GM12874 (cell line): Measurements from ENCODE around the gene PBRM1.

ENCODE experiments used
- TF ChIP-seq, protein P1 (sequence below): IDR thresholded peaks from 2 replicates; pipeline ENCODE4 v1.5.1; 2011; ENCODE audit warnings: low read depth, mild to moderate bottlenecking, control low read depth, low read length, moderate library complexity; ENCODE audit not compliant: insufficient read depth

Gene PBRM1

DNA sequence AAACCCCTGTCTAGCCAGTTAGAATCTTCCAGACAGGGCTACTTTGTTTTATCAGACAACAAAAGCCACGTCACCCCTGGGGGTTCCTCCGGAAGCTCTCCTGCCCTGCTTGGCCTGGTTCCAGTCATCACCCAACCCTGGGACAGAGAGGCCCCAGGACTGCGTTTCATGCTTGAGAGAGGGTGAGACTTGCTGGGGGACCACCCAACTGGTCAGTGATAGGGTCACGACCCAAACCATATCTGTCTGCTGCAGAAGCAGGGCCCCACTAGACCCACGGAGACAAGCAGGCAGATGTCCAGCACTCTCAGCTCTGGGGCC is 153.2 kb downstream of the PBRM1 start:
- TF ChIP-seq, protein P1, sequence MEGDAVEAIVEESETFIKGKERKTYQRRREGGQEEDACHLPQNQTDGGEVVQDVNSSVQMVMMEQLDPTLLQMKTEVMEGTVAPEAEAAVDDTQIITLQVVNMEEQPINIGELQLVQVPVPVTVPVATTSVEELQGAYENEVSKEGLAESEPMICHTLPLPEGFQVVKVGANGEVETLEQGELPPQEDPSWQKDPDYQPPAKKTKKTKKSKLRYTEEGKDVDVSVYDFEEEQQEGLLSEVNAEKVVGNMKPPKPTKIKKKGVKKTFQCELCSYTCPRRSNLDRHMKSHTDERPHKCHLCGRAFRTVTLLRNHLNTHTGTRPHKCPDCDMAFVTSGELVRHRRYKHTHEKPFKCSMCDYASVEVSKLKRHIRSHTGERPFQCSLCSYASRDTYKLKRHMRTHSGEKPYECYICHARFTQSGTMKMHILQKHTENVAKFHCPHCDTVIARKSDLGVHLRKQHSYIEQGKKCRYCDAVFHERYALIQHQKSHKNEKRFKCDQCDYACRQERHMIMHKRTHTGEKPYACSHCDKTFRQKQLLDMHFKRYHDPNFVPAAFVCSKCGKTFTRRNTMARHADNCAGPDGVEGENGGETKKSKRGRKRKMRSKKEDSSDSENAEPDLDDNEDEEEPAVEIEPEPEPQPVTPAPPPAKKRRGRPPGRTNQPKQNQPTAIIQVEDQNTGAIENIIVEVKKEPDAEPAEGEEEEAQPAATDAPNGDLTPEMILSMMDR = no peak

DNA sequence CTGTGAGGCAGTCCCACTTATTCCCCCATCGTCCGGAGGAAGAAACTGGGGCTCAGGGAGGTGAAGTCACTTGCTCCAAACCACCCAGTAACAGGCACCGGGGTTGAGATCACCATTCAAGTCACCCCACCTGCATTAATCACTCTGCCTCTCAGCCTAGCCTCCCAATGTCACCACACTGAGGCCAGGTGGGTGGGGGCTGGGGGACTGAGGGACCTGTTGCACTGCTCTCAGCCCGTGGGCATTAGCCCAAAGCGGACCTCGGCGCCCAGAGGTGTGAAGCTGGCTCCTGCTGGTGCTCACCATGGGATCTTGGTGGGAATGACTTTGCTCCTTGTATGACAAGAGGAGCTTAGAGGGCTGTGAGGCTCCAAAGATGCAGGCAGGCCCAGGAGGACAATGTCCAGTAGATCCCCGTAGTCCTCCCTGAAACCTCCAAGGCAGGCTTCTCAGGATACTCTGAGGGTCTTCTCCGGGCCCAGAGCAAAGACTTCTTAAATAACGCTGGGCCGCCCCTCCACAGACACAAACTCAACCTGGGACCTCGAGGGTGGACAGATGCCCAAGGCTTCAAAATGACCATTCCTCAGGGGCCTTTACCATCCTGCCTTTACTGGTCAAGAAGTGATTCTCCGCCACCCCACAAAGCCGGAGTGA is 153.7 kb downstream of the PBRM1 start:
- TF ChIP-seq, protein P1 = no peak

DNA sequence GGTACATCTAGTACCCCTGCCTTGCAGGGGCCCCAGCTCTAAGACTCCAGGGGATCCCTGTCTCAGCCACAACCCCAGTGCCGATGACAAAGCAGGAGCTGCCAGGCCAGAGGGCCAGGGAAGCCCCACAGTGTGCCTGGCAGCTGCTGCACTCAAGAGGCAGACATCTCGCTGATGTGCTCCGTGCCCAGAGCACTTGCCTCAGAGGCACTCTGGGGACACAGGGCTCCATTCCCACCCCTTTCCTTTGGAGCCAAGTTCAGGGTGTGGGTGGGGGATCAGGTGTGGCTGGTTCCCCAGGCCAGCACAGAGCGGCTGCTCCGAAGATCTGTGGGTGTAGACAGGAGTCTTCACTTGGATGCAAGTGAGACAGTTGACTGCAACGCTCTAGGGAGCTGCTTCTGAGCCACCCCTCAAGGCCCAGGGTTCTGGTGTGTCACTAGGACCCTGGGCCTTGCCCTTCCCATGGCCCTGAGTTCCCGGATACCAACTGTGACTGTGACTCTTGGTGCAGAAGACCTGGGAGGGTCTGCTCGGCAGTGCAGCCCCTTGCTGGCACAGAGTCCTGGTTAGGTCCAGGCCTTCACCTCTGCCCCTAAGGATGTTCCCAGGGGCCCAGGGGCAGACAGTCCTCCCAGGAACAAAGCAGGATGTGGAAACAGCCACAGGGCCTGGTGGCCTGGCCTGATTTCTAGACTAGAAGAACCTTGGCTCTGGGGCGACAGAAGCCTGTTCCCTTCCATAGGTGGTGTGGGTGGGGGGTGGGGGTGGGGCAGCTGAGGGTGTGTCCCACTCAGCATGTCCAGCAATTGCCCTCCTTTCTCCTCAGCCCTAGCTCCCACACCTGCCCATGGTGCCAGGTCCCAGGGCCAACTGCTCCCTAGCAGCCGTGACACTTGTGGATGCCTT is 154.5 kb downstream of the PBRM1 start:
- TF ChIP-seq, protein P1 = no peak

DNA sequence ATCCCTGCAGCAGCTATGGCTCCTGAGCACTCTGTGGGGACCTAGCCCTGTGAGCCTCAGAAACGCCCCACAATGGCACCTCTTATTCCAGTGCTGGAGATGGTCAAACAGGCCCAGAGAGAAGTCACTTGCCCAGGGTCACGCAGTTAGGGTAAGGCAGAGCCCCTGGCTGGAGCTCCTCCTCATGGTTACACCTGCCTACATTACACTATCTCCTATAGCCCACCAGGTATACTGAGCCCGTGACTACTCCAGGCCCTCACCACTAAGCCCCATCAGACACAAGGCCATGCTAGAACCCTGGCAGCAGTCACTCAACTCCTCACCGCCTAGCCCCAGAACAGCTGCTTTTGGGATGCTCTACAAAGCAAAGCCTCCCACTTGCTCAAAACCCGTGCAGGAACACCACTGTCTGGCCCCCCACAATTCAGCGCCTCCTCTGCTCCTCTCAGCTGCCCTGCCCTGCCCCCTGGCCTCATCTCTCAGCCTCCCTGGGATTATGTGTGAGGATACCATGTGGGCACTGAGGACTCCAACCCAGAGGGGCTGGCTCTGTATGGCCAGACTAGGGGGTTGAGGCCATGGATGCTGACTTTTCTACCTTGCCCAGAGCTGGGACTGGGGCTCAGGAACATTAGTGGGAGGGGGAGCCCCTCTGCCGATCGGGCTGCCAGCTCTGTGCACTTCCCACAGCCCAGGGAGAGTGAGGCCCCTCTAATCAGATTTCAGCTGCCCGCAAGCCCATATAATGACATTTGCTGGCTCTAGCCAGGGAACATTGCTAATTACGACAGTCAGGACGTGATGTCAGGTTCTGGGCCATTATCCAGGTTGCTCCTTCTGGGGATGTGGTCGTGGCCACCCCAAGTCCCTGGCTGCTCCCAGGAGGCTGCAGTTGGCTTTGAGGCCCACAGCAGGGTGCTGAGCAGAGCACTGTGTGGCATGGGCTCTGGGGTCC is 156.1 kb downstream of the PBRM1 start:
- TF ChIP-seq, protein P1 = no peak

DNA sequence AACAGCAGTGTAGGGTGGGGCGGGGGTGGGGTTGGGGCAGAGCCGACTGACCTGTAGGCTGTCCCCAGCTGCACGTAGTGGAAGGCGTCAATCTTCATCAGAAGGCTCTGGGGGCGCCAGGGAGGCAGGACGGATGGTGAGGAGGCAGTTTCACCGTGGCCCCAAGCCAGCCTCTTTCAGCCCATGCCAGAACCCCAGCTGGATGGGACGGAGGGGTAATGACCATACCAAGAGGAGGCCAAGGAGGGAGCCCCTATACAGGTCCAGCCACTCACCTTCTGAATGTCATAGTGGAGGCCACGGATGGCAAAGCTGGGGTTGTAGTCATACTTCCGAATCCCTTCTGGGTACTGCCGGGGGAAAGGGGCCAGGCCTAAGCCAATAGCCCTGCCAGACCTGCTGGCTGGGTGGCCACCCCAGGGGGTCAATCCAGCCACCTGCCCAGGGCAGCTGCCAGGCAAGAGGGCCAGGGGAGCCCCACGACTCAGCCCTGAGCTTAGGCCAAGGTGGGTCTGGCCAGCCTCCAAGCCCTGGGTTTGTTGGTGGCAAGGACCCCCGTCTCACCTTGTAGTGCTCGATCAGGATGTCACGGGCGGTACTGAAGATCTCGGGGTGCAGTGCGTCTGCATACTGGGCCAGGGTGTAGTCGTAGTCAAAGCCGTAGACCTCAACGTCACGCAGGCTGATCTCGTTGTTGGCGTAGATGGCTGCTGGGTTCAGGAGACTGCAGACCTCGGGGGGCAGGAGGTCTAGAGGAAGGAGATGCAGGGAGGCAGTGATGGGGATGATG is 156.9 kb downstream of the PBRM1 start:
- TF ChIP-seq, protein P1 = no peak

DNA sequence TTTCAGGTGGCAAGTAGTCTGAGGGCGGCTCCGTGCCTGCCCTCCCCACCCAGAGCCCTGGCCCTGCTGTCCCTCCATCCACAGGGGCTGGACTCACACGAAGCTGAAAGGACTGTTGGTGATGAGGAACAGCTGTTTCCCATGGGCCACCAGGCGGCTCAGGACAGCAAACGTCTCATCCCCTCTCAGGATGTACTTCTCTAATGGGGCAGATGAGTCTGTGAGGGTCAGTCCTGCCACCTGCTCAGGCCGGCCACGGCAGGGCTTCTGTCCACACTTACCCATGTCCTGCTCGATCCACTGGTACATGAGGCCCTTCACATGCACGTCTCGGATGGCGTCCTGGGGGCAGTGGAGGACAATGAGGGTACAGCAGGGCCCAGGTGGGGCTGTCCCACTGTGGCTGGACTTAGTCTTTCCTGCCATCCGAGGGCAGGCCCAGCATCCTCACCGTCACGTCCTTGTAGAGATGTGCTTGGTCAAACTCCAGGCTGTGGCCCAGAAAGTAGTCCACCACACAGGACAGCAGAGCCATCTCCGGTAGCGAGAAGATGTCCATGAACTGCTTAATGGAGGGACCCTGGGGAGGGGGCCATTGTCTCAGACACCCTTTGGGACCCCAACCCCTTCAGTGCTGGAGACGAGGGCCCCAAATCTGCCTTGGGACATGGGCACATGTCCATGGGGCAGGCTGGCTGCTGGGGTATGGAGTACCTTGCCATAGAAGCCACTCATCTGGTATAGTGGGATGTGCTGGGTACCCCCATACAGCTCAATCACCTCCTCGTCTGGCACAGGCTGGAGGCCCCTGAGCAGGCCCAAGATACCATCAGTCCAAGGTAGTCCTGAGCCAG is 157.8 kb downstream of the PBRM1 start:
- TF ChIP-seq, protein P1 = no peak
